Ureter (tissue), 1 donor: ENCODE results near the gene CTPS1. TPM values are rescaled to one million over a fixed set of nuclear protein-coding genes. Genes with fewer than 3 reads are reported as not detected.

Experiments
- DNase-seq: peaks from one replicate; pipeline ENCODE4 v3.0.0-alpha.2; 2020; ENCODE audit warnings: low spot score
- total RNA-seq: library from RNA; stranded (reverse); gene quantifications from one replicate; pipeline ENCODE4 v1.2.4, GENCODE V29; 2023
- donor health status: DM: yes; HTN: yes; CAD: no.

Gene CTPS1
- 51.0 TPM for total RNA-seq

DNA sequence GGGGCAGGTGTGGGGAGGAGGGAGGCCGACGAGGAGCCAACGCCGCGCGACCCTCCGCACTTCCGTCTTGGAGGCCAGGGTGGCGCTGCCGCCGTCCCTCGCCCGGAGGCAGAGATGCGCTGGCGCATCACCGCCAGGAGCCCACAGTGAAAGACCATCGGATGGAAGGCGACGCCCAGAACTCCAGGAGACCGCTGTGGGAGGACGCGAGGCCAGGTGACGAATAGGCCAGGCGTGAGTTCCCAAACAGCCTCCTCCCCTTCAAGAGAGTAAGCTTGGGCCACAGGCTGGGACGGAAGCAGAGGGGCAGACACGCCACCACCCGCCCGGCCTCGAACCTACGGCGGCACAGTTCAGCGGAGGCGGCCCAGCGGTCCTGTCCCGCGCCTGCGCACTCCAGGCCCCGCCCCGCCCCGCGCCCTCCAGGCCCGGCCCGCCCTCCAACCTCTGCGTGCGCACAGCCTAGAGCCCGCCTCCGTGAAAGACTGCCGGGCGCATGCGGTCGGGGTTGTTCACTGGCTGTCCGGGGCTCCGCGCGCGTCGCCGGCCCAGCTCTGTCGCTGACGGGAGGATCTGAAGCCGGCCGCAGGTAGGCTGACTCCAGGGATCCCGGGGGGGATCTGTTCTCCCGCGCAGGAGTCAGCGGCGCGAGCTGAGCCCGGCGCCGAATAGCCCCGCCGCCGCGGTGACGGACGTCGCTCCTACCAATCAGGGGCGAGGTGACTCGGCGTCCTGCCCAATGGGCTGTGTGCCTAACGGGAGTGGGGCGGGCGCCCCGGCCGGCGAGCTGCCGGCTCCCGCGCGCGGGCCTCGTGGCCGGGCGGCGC is at the start of gene CTPS1:
Gene CTPS1, plus strand, starts transcription at position 456 of the 827 bp plus-strand sequence. CDS start 3,595 bp downstream, outside the sequence.
- DNase-seq, result peak; percentile 97

DNA sequence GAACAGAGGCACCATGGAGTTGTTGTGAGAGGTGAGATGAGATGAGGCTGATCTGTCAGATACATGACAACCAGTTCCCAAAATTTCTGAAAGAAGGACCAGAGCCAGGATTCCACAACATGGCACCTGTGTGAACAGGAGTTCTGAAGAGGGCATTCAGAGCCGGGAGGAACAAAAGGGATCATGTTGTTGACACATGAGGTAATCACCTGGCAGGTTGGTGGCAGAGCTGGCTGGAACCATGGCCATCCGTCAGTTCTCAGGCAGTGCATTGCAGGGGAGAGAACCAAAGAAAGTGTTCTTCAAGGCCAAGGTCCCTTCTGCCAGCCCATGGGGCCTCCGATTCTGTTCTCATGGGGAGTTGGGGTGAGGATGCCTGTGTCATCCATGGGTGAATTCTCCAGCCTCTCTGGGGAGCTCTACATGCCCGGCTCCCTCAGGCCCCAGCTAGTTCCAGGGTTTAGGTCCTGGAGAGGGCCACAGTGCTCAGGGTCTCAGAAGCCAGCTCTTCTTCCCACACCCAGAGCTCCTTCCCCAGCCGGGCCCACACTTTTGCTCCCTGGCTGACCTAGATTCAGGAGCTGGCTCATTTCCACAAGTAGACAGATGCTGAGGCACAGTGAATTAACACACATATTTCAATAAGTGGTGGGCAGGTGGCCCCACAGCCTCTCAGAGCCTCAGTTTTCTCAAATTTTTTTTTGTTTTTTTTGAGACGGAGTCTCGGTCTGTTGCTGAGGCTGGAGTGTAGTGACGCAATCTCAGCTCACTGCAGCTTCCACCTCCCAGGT is 49.1 kb upstream of the CTPS1 start:
- DNase-seq, result no peak

- no peak for DNase-seq
Observed at GRCh38 chr1:40931601-40932000, 47.9 kb upstream of the CTPS1 start.

- DNase-seq, result no peak
Observed at GRCh38 chr1:40932006-40932405, 47.5 kb upstream of the CTPS1 start.

DNA sequence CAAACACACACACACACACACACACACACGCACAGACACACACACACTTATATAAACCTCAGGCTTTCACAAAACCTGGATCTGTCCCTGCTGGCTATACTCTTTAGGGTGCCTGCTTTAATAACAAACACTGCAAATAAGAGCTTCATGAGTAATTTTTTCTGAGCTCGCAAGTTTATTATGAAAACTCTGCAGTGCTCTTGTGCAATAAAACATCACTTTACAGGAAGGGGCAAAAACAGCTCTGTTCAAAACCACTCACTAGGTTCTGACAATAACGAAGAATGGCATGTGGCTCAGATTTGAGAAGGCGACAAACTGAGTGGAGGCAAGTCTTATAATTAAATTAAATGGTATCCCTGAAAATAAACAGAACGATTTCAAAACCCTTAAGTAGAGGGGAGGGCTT is 42.6 kb upstream of the CTPS1 start:
- DNase-seq, result no peak

- DNase-seq, result no peak
Observed at GRCh38 chr1:40938393-40938792, 41.1 kb upstream of the CTPS1 start.

GRCh38 chr1:40939320-40940059 is 40.0 kb upstream of the CTPS1 start:
- DNase-seq, result no peak

DNA sequence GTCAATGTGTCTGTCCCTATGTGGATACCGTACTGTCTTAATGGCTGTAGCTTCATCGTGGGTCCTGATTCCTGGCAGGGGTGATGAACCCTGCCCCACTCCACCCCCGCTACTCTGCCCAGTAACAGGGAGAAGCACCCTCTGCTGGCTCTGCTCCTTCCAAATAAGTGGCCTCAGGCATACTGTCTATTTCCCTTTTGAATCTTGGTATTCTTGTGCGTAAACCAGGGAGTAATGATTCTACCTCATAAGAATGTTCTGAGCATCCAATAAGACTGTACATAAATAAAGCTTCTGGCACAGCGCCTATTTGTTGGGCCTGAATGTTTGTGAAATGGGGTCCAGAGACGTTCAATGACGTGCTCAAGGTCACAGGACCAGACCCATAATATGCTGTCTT is 35.2 kb upstream of the CTPS1 start:
- DNase-seq, result no peak

- no peak for DNase-seq
Observed at GRCh38 chr1:40944841-40945430, 34.6 kb upstream of the CTPS1 start.

DNA sequence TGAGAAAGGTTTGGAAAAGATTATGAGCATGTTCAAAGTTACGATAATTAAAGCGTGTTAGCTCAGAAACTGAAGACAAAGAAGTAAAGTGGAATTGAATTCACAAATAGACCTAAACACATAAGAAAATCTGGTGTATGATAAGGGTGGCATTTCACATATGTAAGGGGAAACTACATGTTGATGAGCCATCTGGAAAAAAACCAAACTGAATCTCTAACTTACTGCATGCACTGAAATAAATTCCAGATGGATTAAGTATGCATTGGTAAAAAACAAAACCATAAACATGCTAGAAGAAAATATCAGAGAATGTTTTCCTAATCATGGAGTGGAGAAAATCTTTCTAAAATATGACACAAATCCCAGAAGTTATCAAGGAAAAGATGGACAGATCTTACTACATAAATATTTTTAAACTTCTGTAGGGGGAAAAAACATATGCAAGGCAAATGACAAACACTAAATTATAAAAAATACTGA is 34.0 kb upstream of the CTPS1 start:
- DNase-seq, result no peak

- DNase-seq, result peak; percentile 73
Observed at GRCh38 chr1:40948741-40949443, 30.6 kb upstream of the CTPS1 start.

- DNase-seq, result no peak
Observed at GRCh38 chr1:40949563-40949962, 29.9 kb upstream of the CTPS1 start.

- DNase-seq, result peak; percentile 80
Observed at GRCh38 chr1:40951943-40952743, 27.4 kb upstream of the CTPS1 start.

- no peak for DNase-seq
Observed at GRCh38 chr1:40952744-40953315, 26.7 kb upstream of the CTPS1 start.

DNA sequence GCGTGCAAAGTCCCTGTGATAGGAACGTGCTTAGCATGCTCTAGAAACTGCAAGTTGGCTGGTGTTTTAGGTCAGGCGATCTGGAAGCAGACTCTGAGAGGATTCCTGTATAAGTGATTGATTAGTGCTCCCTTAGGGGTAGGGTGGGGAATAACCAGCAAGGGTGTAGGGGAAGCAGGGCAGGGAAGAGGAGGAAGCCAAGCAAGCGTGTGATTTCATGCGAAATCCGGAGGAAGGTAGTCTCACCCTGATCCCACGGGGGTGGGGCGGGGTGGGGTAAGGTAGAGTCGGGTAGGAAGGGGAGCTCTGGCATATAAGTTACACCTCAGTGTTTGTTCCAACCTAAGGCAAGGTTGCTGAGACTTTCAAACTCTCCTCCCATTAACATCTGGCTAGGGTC is 24.9 kb upstream of the CTPS1 start:
- no peak for DNase-seq

- DNase-seq, result no peak
Observed at GRCh38 chr1:40955266-40955665, 24.2 kb upstream of the CTPS1 start.

GRCh38 chr1:40956407-40956806 is 23.1 kb upstream of the CTPS1 start:
- no peak for DNase-seq

DNA sequence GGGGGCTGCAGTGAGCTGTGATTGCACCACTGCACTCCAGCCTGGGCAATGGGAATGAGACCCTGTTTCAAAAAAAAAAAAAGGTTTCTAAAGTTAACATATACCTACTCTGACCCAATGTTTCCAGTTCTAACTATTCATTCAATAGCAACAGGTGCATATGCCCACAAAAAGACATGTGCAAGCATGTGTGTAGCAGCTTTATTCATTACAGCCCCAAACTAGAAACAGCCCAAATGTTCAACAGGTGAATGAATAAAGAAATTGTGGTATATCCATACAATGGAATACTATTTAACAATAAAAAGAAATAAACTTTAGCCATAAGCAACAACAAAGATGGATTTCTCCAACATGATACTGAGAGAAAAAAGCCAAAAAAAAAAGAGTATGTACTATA is 21.3 kb upstream of the CTPS1 start:
- DNase-seq, result no peak

- DNase-seq, result no peak
Observed at GRCh38 chr1:40965531-40965930, 14.0 kb upstream of the CTPS1 start.

- no peak for DNase-seq
Observed at GRCh38 chr1:40966417-40966816, 13.1 kb upstream of the CTPS1 start.
